ENCODE measurements around the gene HS6ST2.

HS6ST2 gene

DNA sequence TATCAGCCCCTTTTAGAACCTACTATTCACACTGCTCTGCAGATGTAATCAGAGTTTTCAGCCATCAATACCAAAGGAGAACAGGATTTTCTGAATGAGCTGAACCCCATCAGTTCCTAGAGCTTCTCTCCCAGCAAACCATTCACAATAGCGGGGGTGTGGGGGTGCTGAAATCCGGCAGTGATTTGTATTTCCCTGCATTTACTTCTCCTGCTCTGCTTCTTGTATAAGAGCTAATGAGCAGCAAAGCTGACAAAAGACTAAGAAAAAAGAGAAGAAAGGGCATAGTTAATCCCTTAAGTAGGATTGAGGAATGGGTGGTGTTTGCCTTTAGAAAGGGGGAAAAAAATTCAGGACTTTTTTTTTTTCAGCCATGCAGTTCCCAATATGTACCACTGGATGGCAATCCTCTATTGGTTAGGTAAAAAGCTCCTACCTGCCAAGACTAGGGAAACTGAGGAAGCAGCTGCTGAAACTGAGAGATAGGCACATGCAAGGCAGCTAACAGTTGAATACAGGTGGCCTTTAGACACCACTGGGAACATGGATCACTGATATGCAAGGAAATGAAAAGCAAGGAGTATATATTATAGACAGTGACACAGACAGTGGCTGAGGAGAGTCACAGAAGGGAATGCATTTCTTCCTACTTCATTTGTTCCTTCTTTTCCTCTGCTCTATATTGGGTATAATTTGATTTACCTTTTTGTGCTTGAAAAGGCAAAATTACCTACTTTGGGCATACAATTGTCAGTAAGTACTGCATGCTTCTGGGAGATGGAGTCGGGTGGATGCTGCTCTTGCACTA is 217.9 kb downstream of the HS6ST2 start:
- Histone ChIP-seq H3K27ac (ENCODE audit: extremely low read depth, low read depth, low read length) (no peak overlapping the region), H3K4me1 (ENCODE audit: control insufficient read depth, insufficient read depth, low read length) (no peaks in the 10 kb centered on the region), H3K4me3 (ENCODE audit: low read depth, low read length) (no peak overlapping the region), H3K36me3 (ENCODE audit: control insufficient read depth in 2 of 2, insufficient read depth in 1 of 2, low read length in 2 of 2) (no peaks in the 10 kb centered on the region), H3K9me3 (ENCODE audit: control insufficient read depth, insufficient read depth, low read depth, low read length) (no peaks in the 10 kb centered on the region)
- POLR2A ChIA-PET, result no interaction called here
- peak; percentile 57 for TF ChIP-seq ZNF654 (tag by site-specific recombination; IDR thresholded peaks at IDR 0.05; ENCODE audit: low read depth)
- no peak for TF ChIP-seq HOXA7 (CRISPR knock-in tag; IDR thresholded peaks at IDR 0.05; ENCODE audit: borderline replicate concordance)
- CTCF ChIA-PET, result interaction anchor here (0.5 to 1.4 kb wide), 17 partner anchors 11 to 612 kb away, joined by 3 to 7 read pairs (median 4); no protein-coding TSS in a partner anchor

DNA sequence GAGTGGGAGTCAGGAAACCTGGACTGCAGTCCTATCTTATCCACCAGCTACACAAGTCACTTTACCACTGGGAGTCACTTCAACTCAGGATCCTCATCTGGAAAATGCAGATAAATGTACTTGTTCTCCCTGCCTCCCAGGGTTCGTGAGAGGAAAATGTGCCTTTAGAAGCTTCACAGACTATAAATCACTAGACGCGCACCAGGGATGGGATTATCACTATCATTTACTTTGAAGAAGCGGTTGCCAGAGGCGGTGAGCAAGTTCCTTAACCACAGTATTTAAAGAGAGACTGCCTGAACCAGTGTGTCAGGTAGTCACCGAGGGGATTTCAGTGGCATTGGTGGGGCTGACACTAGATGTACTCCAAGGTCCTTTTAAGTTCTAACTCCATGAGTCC is 219.5 kb downstream of the HS6ST2 start:
- Histone ChIP-seq H3K36me3 (ENCODE audit: control insufficient read depth in 2 of 2, insufficient read depth in 1 of 2, low read length in 2 of 2) (no peaks in the 10 kb centered on the region), H3K4me1 (ENCODE audit: control insufficient read depth, insufficient read depth, low read length) (no peaks in the 10 kb centered on the region), H3K27ac (ENCODE audit: extremely low read depth, low read depth, low read length) (no peak overlapping the region), H3K4me3 (ENCODE audit: low read depth, low read length) (no peak overlapping the region), H3K9me3 (ENCODE audit: control insufficient read depth, insufficient read depth, low read depth, low read length) (no peaks in the 10 kb centered on the region)
- ChIA-PET CTCF (interaction anchor here (0.6 to 1.4 kb wide), 4 partner anchors 10 to 210 kb away, joined by 3 to 4 read pairs (median 4); no protein-coding TSS in a partner anchor), POLR2A (no interaction called here)
- TF ChIP-seq TCF7L2 (IDR thresholded peaks at IDR 0.05; ENCODE audit: borderline replicate concordance, low read depth, low read length) (peak; percentile 96), ZNF274 (IDR thresholded peaks at IDR 0.05; ENCODE audit: low read length) (no peak), ZNF274 (tag by site-specific recombination; IDR thresholded peaks at IDR 0.05; ENCODE audit: borderline replicate concordance) (no peak), TRIM28 (IDR thresholded peaks at IDR 0.05; ENCODE audit: borderline replicate concordance, low read length) (peak; percentile 46; the same call in 1 of the 2 replicates), ZNF138 (tag by site-specific recombination; IDR thresholded peaks at IDR 0.05; ENCODE audit: borderline replicate concordance) (no peak), ZNF223 (tag by site-specific recombination; IDR thresholded peaks at IDR 0.05) (no peak)
- TF ChIP-seq, protein P1, sequence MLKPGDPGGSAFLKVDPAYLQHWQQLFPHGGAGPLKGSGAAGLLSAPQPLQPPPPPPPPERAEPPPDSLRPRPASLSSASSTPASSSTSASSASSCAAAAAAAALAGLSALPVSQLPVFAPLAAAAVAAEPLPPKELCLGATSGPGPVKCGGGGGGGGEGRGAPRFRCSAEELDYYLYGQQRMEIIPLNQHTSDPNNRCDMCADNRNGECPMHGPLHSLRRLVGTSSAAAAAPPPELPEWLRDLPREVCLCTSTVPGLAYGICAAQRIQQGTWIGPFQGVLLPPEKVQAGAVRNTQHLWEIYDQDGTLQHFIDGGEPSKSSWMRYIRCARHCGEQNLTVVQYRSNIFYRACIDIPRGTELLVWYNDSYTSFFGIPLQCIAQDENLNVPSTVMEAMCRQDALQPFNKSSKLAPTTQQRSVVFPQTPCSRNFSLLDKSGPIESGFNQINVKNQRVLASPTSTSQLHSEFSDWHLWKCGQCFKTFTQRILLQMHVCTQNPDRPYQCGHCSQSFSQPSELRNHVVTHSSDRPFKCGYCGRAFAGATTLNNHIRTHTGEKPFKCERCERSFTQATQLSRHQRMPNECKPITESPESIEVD (tag by site-specific recombination; IDR thresholded peaks at IDR 0.05), result 0 out of 2 replicates have a peak, but pooled peaks have one; percentile 15

DNA sequence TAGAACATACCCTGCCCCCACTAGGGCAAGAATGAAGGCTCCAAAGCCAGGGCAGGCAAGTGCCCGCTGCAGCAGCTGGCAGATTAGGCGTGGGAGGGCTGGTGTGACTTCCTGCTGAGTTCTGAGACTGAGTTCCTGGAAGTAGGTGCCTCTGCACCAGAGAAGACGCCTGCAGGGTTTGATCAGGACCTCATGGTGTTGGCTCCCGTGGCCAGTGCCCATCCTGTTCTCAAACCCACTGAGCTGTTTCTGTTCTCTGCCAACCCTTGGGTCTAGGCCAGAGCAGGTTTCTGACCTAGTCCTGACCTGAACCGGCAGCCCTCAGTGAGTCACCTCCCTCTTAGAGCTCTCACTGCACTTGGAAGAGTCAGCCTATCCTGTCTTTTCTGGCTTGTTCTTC is 220.7 kb downstream of the HS6ST2 start:
- CTCF ChIA-PET, result interaction anchor here (0.7 to 1.4 kb wide), 3 partner anchors 8 to 391 kb away, joined by 3 to 4 read pairs (median 3); no protein-coding TSS in a partner anchor

More for the DNA sequence above, 220.7 kb downstream of the HS6ST2 start:
- Histone ChIP-seq H3K27ac (ENCODE audit: extremely low read depth, low read depth, low read length) (no peak overlapping the region), H3K4me1 (ENCODE audit: control insufficient read depth, insufficient read depth, low read length) (no peaks in the 10 kb centered on the region), H3K36me3 (ENCODE audit: control insufficient read depth in 2 of 2, insufficient read depth in 1 of 2, low read length in 2 of 2) (no peaks in the 10 kb centered on the region), H3K9me3 (ENCODE audit: control insufficient read depth, insufficient read depth, low read depth, low read length) (no peaks in the 10 kb centered on the region), H3K4me3 (ENCODE audit: low read depth, low read length) (no peak overlapping the region)
- TF ChIP-seq ZFP69B (tag by site-specific recombination; IDR thresholded peaks at IDR 0.05) (no peak), FEZF1 (tag by site-specific recombination; IDR thresholded peaks at IDR 0.05) (0 out of 2 replicates have a peak, but pooled peaks have one; percentile 24), ZIC2 (tag by site-specific recombination; IDR thresholded peaks at IDR 0.05) (peak; percentile 32; the same call in 1 of the 2 replicates), ZNF239 (tag by site-specific recombination; IDR thresholded peaks at IDR 0.05) (no peak)
- TF ChIP-seq, protein P2, sequence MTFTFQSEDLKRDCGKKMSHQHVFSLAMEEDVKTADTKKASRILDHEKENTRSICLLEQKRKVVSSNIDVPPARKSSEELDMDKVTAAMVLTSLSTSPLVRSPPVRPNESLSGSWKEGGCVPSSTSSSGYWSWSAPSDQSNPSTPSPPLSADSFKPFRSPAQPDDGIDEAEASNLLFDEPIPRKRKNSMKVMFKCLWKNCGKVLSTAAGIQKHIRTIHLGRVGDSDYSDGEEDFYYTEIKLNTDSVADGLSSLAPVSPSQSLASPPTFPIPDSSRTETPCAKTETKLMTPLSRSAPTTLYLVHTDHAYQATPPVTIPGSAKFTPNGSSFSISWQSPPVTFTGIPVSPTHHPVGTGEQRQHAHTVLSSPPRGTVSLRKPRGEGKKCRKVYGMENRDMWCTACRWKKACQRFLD (tag by site-specific recombination; IDR thresholded peaks at IDR 0.05), result no peak
- TF ChIP-seq, protein P3, sequence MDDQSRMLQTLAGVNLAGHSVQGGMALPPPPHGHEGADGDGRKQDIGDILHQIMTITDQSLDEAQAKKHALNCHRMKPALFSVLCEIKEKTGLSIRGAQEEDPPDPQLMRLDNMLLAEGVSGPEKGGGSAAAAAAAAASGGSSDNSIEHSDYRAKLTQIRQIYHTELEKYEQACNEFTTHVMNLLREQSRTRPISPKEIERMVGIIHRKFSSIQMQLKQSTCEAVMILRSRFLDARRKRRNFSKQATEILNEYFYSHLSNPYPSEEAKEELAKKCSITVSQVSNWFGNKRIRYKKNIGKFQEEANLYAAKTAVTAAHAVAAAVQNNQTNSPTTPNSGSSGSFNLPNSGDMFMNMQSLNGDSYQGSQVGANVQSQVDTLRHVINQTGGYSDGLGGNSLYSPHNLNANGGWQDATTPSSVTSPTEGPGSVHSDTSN (CRISPR knock-in tag; IDR thresholded peaks at IDR 0.05), result no peak
- POLR2A ChIA-PET, result no interaction called here
